ENCODE data around the gene NUDT16L1. TPM values are rescaled to one million over a fixed set of nuclear protein-coding genes. Genes with fewer than 3 reads are reported as not detected.

Gene NUDT16L1
- total and polyA plus RNA-seq, 2 of the 8 experiments (the other 6 are each of a cell fraction or from before 2014, with no cell fraction given) = 34.8 to 77.3 TPM

DNA sequence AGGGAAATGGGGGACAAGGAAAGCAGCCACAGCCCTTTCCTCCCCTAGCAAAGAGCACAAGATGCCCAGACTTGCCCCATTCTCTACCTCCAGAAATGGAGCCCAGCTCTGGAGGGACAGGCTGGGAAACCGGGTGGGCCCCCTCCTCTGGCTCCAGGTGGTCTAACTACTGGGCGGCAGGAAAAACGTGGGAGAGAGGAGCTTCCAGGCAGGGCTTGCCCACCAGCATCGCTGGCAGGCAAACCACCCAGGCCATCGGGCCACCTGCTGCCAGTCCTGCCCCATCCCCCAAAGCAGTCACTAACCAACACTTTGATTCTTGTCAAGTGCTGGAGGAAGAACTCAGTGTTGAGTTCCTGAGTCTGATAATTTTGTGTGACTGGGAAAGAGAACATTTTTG lies 25.1 kb downstream of the NUDT16L1 start:
- Histone ChIP-seq H2AK5ac (ENCODE audit: low read depth, low read length) (no peak overlapping the region), H4K20me1 (replicated peaks in 1 of 2; ENCODE audit: control insufficient read depth in 1 of 2, insufficient read depth in 2 of 2, low read length in 2 of 2) (peaks cover 0 to 1% of the 10 kb centered on the region in 2 experiments), H3K27ac (ENCODE audit: low read depth, low read length) (peak overlapping the region; percentile 13; the same call in 1 of the 2 replicates), H3K56ac (replicated peaks; ENCODE audit: insufficient read length, low read depth, low read length) (no peak overlapping the region), H2BK20ac (ENCODE audit: low read length) (no peak overlapping the region), H3K27me3 (replicated peaks in 1 of 4; ENCODE audit: control insufficient read depth in 3 of 4, extremely low read depth in 1 of 4, insufficient read depth in 3 of 4, low read length in 3 of 4) (no peaks in the 10 kb centered on the region), H3K4me1 (replicated peaks in 1 of 4; ENCODE audit: control insufficient read depth in 3 of 4, insufficient read depth in 4 of 4, low read length in 3 of 4) (peaks cover 4 to 18% (median 9%) of the 10 kb centered on the region in 4 experiments), H3K4ac (replicated peaks; ENCODE audit: insufficient read length, low read depth, low read length) (no peak overlapping the region), H3K9ac (replicated peaks in 1 of 4; ENCODE audit: extremely low read depth in 1 of 4, low read depth in 3 of 4, low read length in 3 of 4) (no peak overlapping the region), H2AFZ (ENCODE audit: low read length) (no peak overlapping the region), H2BK5ac (ENCODE audit: low read depth, low read length) (no peak overlapping the region), H4K5ac (ENCODE audit: insufficient read length, low read depth, low read length) (no peak overlapping the region), H3K79me2 (ENCODE audit: control insufficient read depth in 1 of 2, insufficient read depth in 2 of 2, low read length in 2 of 2) (no peaks in the 10 kb centered on the region), H3K4me2 (ENCODE audit: insufficient read depth in 1 of 2, low read depth in 2 of 2, low read length in 2 of 2) (peak overlapping the region; percentile 20 to 49; a peak in 1 of 4 replicates), H3K18ac (ENCODE audit: extremely low read depth, low read length) (0 out of 2 replicates have a peak overlapping the region, but pooled peaks have one; percentile 24), H3K23ac (ENCODE audit: insufficient read length) (no peak overlapping the region), H4K91ac (replicated peaks; ENCODE audit: insufficient read length, low read length) (no peak overlapping the region), H2BK120ac (replicated peaks; ENCODE audit: low read depth, low read length) (no peak overlapping the region), H4K8ac (ENCODE audit: extremely low read depth, insufficient read depth, low read length) (no peak overlapping the region), H2BK15ac (ENCODE audit: low read length) (no peak overlapping the region), H3K36me3 (ENCODE audit: control insufficient read depth in 2 of 4, insufficient read depth in 4 of 4, low read length in 3 of 4) (peaks cover 0 to 19% (median 2%) of the 10 kb centered on the region in 4 experiments; a peak in 3 of 8 replicates), H3K4me3 (ENCODE audit: extremely low read depth in 1 of 4, insufficient read depth in 2 of 4, low read depth in 3 of 4, low read length in 4 of 4) (no peak overlapping the region), H3K9me3 (ENCODE audit: insufficient read depth in 2 of 2, low read depth in 1 of 2, low read length in 1 of 2) (no peaks in the 10 kb centered on the region), H3K79me1 (ENCODE audit: low read depth, low read length) (no peaks in the 10 kb centered on the region), H3K14ac (ENCODE audit: insufficient read length) (no peak overlapping the region), H2BK12ac (ENCODE audit: low read depth, low read length) (no peak overlapping the region), H3K23me2 (ENCODE audit: low read depth, low read length) (no peaks in the 10 kb centered on the region)
- POLR2A ChIA-PET (ENCODE audit: partially characterized antibody) = interaction anchor here (3.0 kb wide), 1 partner anchor 16 kb away, joined by 11 read pairs; the partner anchor contains the start of genes ANKS3 and DNAAF8
- no peak for FAIRE-seq
- CTCF ChIA-PET (ENCODE audit: partially characterized antibody) = interaction anchor here (0.6 to 2.6 kb wide), 5 partner anchors 11 to 96 kb away, joined by 3 to 9 read pairs (median 4); partner anchors contain the start of genes ANKS3 and DNAAF8
- WGBS, 2 experiments (ENCODE audit: extremely low coverage in 1 of 2, insufficient coverage in 1 of 2, insufficient read length in 1 of 2, insufficient replicate concordance in 2 of 2, low coverage in 1 of 2, low lambda C conversion rate in 2 of 2, missing lambda C conversion rate in 1 of 2) = 32% methylated on average over 5 of the region's 5 CpGs; no CpG with 5 or more reads in 1 of the 2 experiments
- peak in 1 of 2 experiments; percentile 50 for DNase-seq (ENCODE audit: low read depth in 1 of 2, low spot score in 2 of 2)
- TF ChIP-seq GTF2F1 (IDR thresholded peaks at IDR 0.05; ENCODE audit: borderline replicate concordance, low read depth, low read length) = no peak

All from H1 (cell line).